ENCODE results near the gene MAP3K12.

MAP3K12 gene

GRCh38 chr12:53495903-53496751, 3.1 kb downstream of the MAP3K12 start:
- TF ChIP-seq JUND (IDR thresholded peaks at IDR 0.05; ENCODE audit: low read depth): no peak
- DNase-seq (ENCODE audit: low read depth in 1 of 2, low spot score in 1 of 2): peak in 1 of 2 experiments; percentile 42
- in situ Hi-C loops (cut with HindIII; ENCODE audit: low pct_unique_long_range_greater_than_20kb, low sequenced_read_pairs): no loop called here

GRCh38 chr12:53493610-53494391, 5.5 kb downstream of the MAP3K12 start:
- TF ChIP-seq JUND (IDR thresholded peaks at IDR 0.05; ENCODE audit: low read depth): no peak
- DNase-seq (ENCODE audit: low read depth in 1 of 2, low spot score in 1 of 2): no peak
- in situ Hi-C loops (cut with HindIII; ENCODE audit: low pct_unique_long_range_greater_than_20kb, low sequenced_read_pairs): no loop called here

DNA sequence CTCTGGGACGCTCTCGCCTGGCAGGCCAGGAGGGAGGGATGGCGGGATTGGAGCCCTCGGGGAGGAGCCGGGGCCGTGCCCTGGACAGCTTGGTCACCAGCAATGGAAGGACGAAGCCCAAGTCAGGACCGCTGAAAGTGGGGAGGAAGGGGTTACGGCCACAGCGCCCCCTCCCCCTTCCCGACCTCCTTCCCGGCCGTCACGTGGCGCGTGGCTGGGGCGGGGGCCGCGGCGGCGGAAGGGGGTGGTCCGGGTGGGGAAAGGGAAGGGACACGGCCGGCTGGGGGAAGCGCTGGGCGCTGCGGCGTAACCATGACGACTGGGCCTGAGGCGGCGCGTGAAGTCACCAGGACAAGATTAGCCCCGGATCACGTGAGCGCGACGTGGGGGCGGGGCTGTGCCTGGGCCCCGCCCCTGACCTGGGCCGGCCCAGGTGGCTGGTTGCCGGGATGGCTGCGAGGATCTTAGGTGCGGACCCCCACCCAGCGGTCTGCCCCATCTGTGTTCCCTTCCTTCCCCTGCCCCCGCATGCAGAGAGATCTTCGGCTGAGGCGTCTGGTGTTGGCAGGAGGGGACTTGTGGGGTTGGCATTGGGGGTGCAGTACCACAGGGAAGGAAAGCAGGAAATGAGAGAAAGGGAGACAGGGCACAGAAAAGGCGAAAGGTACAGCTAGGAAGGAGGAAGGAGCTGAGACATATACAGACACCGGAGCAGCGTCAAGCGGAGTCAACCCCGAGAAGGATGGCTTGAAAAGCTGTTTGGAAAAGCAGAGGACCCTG, 6.2 kb downstream of the MAP3K12 start:
- no peak for TF ChIP-seq JUND (IDR thresholded peaks at IDR 0.05; ENCODE audit: low read depth)
- in situ Hi-C loops (cut with HindIII; ENCODE audit: low pct_unique_long_range_greater_than_20kb, low sequenced_read_pairs): no loop called here
- DNase-seq (ENCODE audit: low read depth in 1 of 2, low spot score in 1 of 2): peak; percentile 69 to 94

GRCh38 chr12:53492188-53492587, 7.1 kb downstream of the MAP3K12 start:
- no peak for TF ChIP-seq JUND (IDR thresholded peaks at IDR 0.05; ENCODE audit: low read depth)
- in situ Hi-C loops (cut with HindIII; ENCODE audit: low pct_unique_long_range_greater_than_20kb, low sequenced_read_pairs): no loop called here
- no peak for DNase-seq (ENCODE audit: low read depth in 1 of 2, low spot score in 1 of 2)

- TF ChIP-seq JUND (IDR thresholded peaks at IDR 0.05; ENCODE audit: low read depth): no peak
- DNase-seq (ENCODE audit: low read depth in 1 of 2, low spot score in 1 of 2): peak in 1 of 2 experiments; percentile 47
- in situ Hi-C loops (cut with HindIII; ENCODE audit: low pct_unique_long_range_greater_than_20kb, low sequenced_read_pairs): no loop called here
Observed at GRCh38 chr12:53489242-53489864, 9.9 kb downstream of the MAP3K12 start.

GRCh38 chr12:53486736-53487487, 12.3 kb downstream of the MAP3K12 start:
- no peak for TF ChIP-seq JUND (IDR thresholded peaks at IDR 0.05; ENCODE audit: low read depth)
- in situ Hi-C loops (cut with HindIII; ENCODE audit: low pct_unique_long_range_greater_than_20kb, low sequenced_read_pairs): no loop called here
- DNase-seq (ENCODE audit: low read depth in 1 of 2, low spot score in 1 of 2): no peak

DNA sequence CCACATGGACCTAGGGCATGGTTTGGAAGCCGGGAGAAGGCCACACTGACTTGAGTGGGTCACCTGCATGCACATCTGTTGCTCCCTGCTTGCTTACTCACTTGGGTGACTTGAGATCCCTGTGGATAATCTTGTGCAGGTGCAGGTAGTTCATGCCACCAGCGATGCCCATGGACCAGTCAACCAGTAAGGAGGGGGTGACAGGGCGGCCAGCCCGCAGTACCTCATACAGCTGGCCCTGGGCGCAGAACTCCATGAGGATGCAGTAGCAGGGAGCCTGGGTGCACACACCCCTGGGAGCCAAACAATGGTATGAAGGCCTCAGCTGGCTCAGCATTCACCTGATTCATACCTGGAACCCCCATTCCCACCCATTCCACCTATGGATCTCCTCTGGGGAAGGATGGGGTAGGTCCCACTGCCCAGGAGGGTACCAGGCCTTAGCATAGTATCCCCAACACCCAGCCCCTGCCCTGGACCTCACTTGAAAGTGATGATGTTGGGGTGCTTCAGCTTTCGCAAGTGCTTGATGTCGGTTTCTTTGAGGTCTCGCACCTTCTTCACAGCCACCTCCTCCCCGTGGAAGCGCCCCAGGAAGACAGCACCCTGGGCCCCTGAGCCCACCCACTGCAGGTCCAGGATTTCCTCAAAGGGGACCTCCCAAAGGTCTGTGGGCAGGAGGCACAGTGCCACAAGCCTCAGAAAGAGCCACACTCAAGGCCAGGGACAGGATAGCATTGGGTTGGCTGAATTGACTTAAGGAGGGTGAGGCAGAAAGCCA, 13.1 kb downstream of the MAP3K12 start:
- DNase-seq (ENCODE audit: low read depth in 1 of 2, low spot score in 1 of 2): no peak
- TF ChIP-seq JUND (IDR thresholded peaks at IDR 0.05; ENCODE audit: low read depth): no peak
- in situ Hi-C loops (cut with HindIII; ENCODE audit: low pct_unique_long_range_greater_than_20kb, low sequenced_read_pairs): no loop called here

DNA sequence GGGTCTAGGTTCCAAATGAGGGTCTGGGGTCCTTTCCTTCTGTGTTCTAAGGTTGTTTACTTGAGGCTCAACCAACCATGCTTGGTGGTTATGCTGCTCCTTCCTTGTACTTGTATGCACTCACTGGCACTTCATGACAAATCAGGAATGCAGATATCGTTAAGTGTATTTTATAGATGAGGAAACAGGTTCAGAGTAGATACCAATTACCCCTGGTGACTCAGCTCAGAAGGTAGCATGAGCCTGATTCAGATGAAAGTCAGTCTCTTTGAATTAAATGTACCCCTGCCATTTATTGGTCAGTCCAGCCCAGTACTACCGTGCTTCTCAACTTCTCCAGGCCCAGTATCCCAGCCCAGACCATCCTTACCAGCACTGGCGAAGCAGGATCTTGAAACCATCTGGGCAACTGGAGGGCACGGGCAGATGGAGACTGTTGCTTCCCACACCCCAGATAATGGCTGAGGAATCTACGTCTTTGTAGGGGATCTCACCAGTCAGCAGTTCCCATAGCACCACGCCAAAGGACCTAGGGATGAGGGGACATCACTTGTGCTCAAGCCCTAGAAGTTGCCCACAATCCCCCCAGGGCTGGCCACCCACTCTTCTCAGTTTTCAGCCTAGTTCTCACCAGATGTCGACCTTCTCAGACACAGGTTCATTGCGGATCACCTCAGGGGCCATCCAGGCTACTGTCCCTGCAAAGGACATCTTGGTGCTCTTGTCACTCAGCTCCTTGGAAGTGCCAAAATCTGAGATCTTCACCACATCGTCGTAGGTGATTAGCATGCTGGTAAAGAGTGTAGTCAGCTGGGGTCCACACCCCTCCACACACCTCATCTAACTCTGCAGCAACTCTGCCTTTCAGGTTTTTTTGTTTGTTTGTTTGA, 14.3 kb downstream of the MAP3K12 start:
- TF ChIP-seq JUND (IDR thresholded peaks at IDR 0.05; ENCODE audit: low read depth): no peak; the same call in 1 of the 2 replicates
- in situ Hi-C loops (cut with HindIII; ENCODE audit: low pct_unique_long_range_greater_than_20kb, low sequenced_read_pairs): no loop called here
- no peak for DNase-seq (ENCODE audit: low read depth in 1 of 2, low spot score in 1 of 2)

DNA sequence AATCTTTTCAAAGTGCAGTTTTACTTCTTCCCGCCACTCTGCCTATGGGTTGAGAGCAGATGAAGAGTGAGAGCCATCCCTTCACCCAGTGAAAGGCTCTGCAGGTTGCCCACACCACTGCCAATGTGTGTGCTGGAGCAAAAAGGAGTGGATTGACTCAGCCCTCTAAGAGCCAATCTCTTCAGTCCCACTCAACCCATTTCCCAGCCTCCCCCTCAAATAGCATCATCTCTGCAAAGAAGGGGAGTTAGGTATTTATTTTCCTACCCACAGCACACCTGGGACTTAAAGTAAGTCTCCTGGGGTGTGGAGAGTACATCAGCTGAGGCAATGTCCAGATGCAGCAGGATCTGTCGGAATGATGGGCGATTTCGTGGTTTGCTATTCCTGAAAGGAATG, 15.3 kb downstream of the MAP3K12 start:
- TF ChIP-seq JUND (IDR thresholded peaks at IDR 0.05; ENCODE audit: low read depth): no peak
- in situ Hi-C loops (cut with HindIII; ENCODE audit: low pct_unique_long_range_greater_than_20kb, low sequenced_read_pairs): no loop called here
- DNase-seq (ENCODE audit: low read depth in 1 of 2, low spot score in 1 of 2): no peak
